Pancreas (tissue), 10 donors: Measurements from ENCODE around the gene IL1RAP. TPM values are rescaled to one million over a fixed set of nuclear protein-coding genes. Genes with fewer than 3 reads are reported as not detected.

ENCODE experiments used
- ATAC-seq, 4 donors: fragments of 200-7000 bp; cut with Tn5 transposase; one replicate each; pipeline versions ENCODE4 v1.8.0 to v1.9.1; 2020; ENCODE audit warnings: mild to moderate bottlenecking in 4 of 4, moderate library complexity in 4 of 4
- DNase-seq, 6 donors: peaks; one replicate each; pipeline ENCODE4 v3.0.0-alpha.2; 2020
- FAIRE-seq: peaks from 2 replicates; lab custom pipeline; 2012; peaks lifted over from hg19 to GRCh38; lab: Jason Lieb, UNC
- H3K27ac ChIP-seq, 4 donors: fragments of 200-600 bp; sonication (generic); 1 replicate in 3 of 4; 2 replicates in 1 of 4; pipeline versions ENCODE4 v1.5.0 to v1.8.0; 2020
- H3K27me3 ChIP-seq, 4 donors: fragments of 200-600 bp; one replicate each; pipeline ENCODE4 v1.8.0; 2021
- H3K36me3 ChIP-seq, 3 donors: fragments of 200-600 bp; sonication (generic) in 1 of 3; one replicate each; pipeline versions ENCODE4 v1.5.0 to v1.8.0; 2020 to 2021
- H3K4me1 ChIP-seq, 3 donors: fragments of 200-600 bp; one replicate each; pipeline ENCODE4 v1.8.0; 2021
- H3K4me3 ChIP-seq, 4 donors: fragments of 200-600 bp; sonication (generic) in 2 of 4; one replicate each; pipeline versions ENCODE4 v1.5.0 to v1.8.0; 2020 to 2021
- H3K9me3 ChIP-seq, 4 donors: fragments of 200-600 bp; one replicate each; pipeline ENCODE4 v1.8.0; 2021
- CTCF ChIP-seq, 4 donors: fragments of 200-600 bp; sonication (generic) in 3 of 4; IDR thresholded peaks; one replicate each; pipeline versions ENCODE4 v1.5.0 to v1.8.0; 2021; ENCODE audit warnings: antibody characterized with exemption in 4 of 4
- whole genome bisulfite sequencing, 2 donors: extraction: QIAGEN DNeasy Blood & Tissue Kit; methylation state at CpG; one replicate each; pipeline ENCODE4 v1.1.7; 2013; 5-methylcytosine and 5-hydroxymethylcytosine counted together
- intact Hi-C, 3 donors: fragments of 100-400 bp; cut with DNase I; formaldehyde crosslinking; loops; one replicate each; pipeline versions ENCODE4 v1.11.1 to v1.14.2; 2022
- polyA plus RNA-seq, 2 donors: library from polyadenylated mRNA; stranded (reverse); fragments of 200-250 nt; gene quantifications; one replicate each; pipeline ENCODE4 v1.2.3, GENCODE V29; 2013
- total RNA-seq, 6 donors: library from RNA; stranded (reverse); fragmentation: NEBNext Ultra II Directional in 4 of 6; extraction: Animal tissue kit (Norgen Biotek cat#: 25700) in 4 of 6; gene quantifications; one replicate each; pipeline versions ENCODE4 v1.2.1 to v1.2.4, GENCODE V29; 2021 to 2023
- donor health status: healthy with polysubstance abuse.
- donor health status: DM: no; HTN: no; CAD: no; lungs with moderate emphysema.
- donor health status: DM: no; HTN: no; CAD: no.
- donor health status: control.
- donor health status: control.
- donor health status: Bipolar disorder and iron deficiency.
- donor health status: DM: yes; HTN: yes; CAD: no.
- donor health status: DM: no; HTN: no; CAD: no.
- donor health status: DM: no; HTN: no; CAD: no.
- donor health status: DM: yes; HTN: yes; CAD: no.

IL1RAP gene
- total and polyA plus RNA-seq, 8 donors = 0.49 to 9.3 (median 3.4) TPM

DNA sequence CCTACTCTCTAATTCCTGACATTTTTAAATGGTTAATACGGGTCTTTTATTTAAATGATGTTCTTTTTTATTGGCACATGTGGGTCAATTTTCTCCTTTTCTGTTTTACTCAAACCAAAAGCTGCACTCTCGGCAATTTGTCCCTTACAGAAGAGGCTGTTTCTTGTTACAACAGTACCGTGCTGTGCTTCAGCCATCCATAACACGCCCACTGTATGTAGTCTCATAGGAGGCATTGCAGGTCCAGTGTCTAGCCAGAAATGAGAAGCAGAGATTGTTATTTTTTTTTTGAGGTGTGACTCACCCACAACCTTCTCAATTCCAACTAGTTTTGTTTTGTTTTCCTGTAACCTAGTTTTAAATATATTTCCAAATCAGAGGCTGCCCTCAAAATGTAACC, 184.0 kb downstream of the IL1RAP start:
- no peak for FAIRE-seq
- 70% methylated on average over 4 of the region's 4 CpGs for WGBS, 2 donors
- TF ChIP-seq CTCF (IDR thresholded peaks at IDR 0.05) = no peak
- Histone ChIP-seq H3K27ac (no peak overlapping the region), H3K36me3 (no peaks in the 10 kb centered on the region), H3K9me3 (no peaks in the 10 kb centered on the region), H3K27me3 (no peaks in the 10 kb centered on the region), H3K4me3 (no peak overlapping the region), H3K4me1 (peaks cover 3 to 20% (median 14%) of the 10 kb centered on the region in 3 donors)
- peak in 1 of 4 donors; percentile 28 for ATAC-seq
- intact Hi-C loops = no loop called here
- no peak for DNase-seq

GRCh38 chr3:190699776-190700175, 185.9 kb downstream of the IL1RAP start:
- no peak for ATAC-seq
- peaks cover 0 to 12% (median 5%) of the 10 kb centered on the region in 3 donors for H3K4me1 ChIP-seq
- no peaks in the 10 kb centered on the region for H3K36me3 ChIP-seq
- no peak for TF ChIP-seq CTCF (IDR thresholded peaks at IDR 0.05)
- DNase-seq = no peak
- 75 to 85% methylated on average over 2 of the region's 2 CpGs for WGBS, 2 donors
- H3K4me3 ChIP-seq = no peak overlapping the region
- H3K9me3 ChIP-seq = no peaks in the 10 kb centered on the region
- H3K27ac ChIP-seq = no peak overlapping the region
- H3K27me3 ChIP-seq = no peaks in the 10 kb centered on the region
- FAIRE-seq = no peak
- intact Hi-C loops = loop anchor here in 1 of 3 donors (5.0 kb wide), 1 partner anchor 353 kb away; no protein-coding TSS in a partner anchor

DNA sequence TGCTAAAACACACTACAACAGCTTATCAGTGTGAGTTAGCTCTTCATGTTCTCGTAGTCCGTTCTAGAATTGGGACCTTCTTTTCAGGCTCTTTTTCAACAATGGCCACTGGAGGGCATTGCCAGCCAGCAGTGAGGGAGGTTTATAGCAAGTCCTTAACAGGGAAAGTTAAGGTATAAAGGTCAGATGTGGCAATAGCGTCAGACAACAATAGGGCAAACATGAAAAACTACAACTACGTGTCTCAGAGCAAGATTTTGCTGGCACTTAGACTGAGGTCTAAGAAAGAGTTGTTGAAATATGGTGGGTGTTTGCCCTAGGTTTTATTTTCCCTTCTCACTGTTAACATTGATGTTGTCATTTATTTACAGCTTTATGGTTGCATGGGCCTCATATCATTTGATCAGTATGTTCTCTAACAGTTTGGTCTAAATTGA, 187.2 kb downstream of the IL1RAP start:
- WGBS, 2 donors = 6 to 7% methylated on average over 4 of the region's 4 CpGs
- intact Hi-C loops = loop anchor here in 1 of 3 donors (5.0 kb wide), 1 partner anchor 351 kb away; no protein-coding TSS in a partner anchor
- Histone ChIP-seq H3K27me3 (no peaks in the 10 kb centered on the region), H3K4me1 (peaks cover 0 to 8% (median 0%) of the 10 kb centered on the region in 3 donors), H3K36me3 (no peaks in the 10 kb centered on the region), H3K4me3 (no peak overlapping the region), H3K9me3 (no peaks in the 10 kb centered on the region), H3K27ac (no peak overlapping the region)
- ATAC-seq = peak; percentile 93 to 98 (median 96)
- peak; percentile 20 for FAIRE-seq
- TF ChIP-seq CTCF (IDR thresholded peaks at IDR 0.05) = peak; percentile 20 to 55 (median 36)
- peak; percentile 48 to 70 (median 58) for DNase-seq

DNA sequence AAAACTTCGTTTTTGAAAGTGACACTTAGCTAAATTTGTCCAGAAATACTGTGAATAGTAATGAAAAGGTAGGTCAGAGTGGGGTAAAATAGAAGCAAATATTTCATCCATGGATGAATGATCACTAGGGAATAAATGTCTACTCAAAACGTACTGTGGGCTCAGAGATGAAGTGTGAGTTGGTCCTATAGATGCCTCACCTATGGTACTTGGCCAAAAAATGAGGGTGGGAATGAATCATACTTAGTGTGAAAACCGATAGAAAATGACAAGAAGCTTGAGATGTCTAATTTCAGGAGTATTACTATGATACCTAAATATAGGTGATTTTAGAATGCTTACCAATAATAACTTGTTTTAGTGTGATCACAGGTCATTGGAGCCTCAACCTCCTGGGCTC, 192.7 kb downstream of the IL1RAP start:
- Histone ChIP-seq H3K4me1 (no peaks in the 10 kb centered on the region), H3K27ac (no peak overlapping the region), H3K27me3 (no peaks in the 10 kb centered on the region), H3K36me3 (no peaks in the 10 kb centered on the region), H3K9me3 (no peaks in the 10 kb centered on the region), H3K4me3 (no peak overlapping the region)
- WGBS, 2 donors = 70 to 78% methylated on average over 3 of the region's 3 CpGs
- intact Hi-C loops = no loop called here
- ATAC-seq (no peak), DNase-seq (no peak), FAIRE-seq (no peak)
- no peak for TF ChIP-seq CTCF (IDR thresholded peaks at IDR 0.05)

Other genes with a start within 250 kb of the IL1RAP start
- 100 to 1,000 TPM in 1 of 6 donors, 10 to 100 TPM in 5; 20.6 to 107 (median 28.3) TPM for gene CLDN1, start 191.6 kb upstream of the IL1RAP start, total RNA-seq
- 10 to 100 TPM; 26.7 to 36.2 TPM for gene CLDN1, start 191.6 kb upstream of the IL1RAP start, polyA plus RNA-seq
- 1 to 10 TPM in 1 of 6 donors, under 1 TPM in 5; 0.12 to 1.8 (median 0.36) TPM for gene CLDN16, start 125.9 kb upstream of the IL1RAP start, total RNA-seq
- under 1 TPM; 0.09 to 0.57 TPM for gene CLDN16, start 125.9 kb upstream of the IL1RAP start, polyA plus RNA-seq
- gene TMEM207, start 64.2 kb upstream of the IL1RAP start, total RNA-seq = not detected
- gene TMEM207, start 64.2 kb upstream of the IL1RAP start, polyA plus RNA-seq = not detected